NCI-H526 treated with DMSO at 0.1 percent for 48 hours (cell line): ENCODE results near the gene TRAF2.

Experiments
- DNase-seq: peaks from one replicate; lab custom pipeline; 2025; lab: John Stamatoyannopoulos, UW

TRAF2 gene

DNA sequence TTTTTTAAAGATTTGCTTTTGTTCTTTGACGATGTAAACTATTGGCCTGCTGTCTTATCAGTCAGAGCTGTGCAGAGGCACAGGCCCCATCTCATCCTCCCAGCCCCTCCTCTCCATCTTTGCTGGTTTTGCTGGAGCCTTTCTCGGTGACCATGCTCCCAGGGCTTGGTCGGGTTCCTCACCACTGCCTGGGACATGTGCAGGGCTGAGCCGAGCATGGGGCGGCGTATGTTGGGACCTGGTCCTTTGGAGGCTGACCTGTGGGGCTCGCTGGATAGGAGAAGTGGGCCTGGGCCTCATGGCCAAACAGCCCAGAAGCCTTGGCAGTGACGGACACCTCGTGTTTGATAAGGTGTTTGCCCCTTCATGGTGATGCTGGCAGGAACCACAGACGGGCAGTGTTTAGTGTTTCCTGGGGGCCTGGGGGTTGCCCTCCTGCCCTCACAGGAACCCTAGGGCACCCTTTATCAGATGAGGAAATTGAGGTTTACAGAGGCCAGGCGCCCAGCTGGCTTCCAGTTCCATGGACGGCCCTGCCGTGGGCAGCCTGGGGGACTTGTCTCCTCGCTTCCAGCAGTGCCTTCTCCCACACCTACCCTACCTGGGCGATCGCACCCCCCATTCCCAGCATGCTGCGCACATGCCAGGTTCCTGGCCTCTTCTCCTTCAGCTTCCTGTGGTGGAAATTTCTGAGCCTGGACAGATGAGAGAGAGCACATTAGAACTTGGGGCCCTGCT lies 27.6 kb downstream of the TRAF2 start:
- DNase-seq = no peak

DNA sequence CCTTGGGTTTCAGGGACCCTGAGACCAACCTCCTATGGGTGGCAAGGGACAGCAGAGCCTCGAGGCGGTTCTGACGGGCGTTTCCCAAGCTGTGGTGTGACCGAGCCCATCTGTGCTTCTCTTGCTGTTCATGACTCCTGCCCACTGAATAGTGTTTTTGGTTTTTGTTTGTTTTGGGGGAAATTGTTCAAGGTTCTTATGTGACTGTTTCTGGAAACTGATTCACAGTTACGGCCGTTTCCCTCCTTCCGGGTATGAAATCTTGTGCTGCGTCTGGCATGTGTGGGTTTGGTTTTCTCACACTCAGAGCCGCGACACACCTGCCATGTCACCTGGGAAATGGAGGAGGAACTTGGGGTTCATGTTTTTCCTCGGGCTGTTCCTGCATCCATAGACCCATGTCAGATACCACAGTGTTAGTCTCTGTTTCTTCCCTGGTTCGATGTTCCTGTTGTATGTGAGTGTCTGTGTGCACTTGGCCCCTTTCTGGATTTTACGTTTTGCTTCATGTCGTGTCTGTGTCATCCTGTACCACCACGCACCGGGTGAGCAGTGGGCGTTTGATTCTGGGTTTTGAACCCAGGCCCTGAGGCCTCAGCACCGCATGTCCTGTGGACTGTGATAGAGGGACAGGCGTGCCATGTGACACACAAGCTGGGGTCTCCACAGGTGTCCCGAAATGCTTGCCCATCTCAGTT lies 29.5 kb downstream of the TRAF2 start:
- DNase-seq = no peak

DNA sequence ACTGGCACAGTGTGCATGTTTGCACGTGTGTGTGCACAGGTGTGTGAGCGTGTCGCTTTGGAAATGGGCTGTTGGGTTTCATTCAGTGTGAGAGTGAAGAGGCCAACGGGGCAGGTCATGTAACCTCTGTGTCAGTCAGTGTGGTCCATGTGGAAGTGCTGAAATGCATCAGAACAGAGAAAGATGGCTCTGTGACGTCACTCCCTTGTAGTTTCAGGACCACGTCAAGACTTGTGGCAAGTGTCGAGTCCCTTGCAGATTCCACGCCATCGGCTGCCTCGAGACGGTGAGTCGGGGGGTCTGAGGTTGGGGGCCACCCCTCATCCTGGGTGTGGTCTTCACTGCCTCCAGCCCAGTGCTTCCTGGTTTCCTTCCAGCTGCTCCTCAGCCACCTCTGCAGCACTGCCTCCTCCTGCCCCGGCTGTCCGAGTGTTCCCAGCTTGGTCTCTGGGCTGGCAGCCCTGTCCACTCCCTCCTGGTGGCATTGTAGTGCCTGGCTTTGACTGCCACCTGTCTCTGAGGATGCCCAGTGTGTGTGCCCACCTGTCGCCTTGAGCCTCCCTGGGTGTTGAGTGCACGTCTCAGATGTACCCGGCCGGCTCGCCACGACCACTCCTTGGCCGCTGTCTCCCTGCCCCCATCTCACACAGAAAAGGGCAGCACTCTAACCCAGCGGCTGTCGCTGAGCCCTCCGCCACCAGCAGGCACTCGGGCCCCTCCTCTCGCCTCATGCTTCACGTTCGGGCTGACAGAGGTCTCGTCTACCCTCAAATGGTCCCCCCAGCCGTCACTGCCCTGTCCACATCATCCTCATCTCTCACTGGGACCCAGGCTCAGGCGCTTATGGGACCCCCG lies 30.2 kb downstream of the TRAF2 start:
- no peak for DNase-seq

DNA sequence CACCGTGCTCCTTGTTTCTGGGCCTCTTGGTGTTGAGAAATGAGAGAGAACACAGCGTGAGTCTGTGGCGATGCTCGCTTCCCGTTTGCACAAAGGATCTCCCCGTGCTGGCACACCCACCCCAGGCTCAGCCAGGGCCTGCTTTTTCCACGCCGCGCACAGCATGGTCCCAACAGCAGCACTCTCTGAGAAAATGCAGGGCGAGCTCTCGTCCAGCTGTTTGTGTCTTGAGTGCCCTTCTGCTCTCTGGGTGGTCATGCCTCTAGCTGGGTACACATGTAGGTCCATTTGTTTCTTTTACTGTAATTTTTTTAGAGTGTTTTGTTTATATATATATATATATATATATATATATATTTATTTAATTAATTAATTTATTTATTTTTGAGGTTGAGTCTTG lies 31.6 kb downstream of the TRAF2 start:
- DNase-seq = no peak

DNA sequence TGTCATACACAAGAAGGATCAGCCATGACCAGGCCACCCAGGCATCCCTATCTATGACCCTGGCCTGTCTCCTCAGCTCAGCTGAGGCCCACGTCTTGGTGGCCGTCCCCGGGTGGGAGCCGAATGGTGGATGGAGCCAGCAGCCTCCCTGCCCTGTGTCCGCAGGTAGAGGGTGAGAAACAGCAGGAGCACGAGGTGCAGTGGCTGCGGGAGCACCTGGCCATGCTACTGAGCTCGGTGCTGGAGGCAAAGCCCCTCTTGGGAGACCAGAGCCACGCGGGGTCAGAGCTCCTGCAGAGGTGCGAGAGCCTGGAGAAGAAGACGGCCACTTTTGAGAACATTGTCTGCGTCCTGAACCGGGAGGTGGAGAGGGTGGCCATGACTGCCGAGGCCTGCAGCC lies 33.8 kb downstream of the TRAF2 start:
- DNase-seq = no peak

DNA sequence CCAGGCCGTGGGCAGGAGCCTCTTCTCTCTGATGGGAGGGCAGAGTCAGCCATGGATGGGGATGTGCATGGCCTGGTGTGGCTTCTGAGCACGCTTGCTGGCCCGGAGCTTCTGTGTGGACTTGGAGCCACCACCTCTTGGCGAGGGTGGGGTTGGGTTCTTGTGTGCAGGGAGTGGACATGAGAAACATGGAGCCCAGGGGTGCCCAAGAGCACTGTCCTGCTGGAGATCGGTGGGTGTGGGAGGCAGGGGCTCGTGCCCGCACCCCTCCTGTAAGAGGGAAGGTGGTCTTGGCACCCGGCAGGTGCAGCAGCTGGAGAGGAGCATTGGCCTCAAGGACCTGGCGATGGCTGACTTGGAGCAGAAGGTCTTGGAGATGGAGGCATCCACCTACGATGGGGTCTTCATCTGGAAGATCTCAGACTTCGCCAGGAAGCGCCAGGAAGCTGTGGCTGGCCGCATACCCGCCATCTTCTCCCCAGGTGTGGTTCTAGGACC lies 34.5 kb downstream of the TRAF2 start:
- no peak for DNase-seq

DNA sequence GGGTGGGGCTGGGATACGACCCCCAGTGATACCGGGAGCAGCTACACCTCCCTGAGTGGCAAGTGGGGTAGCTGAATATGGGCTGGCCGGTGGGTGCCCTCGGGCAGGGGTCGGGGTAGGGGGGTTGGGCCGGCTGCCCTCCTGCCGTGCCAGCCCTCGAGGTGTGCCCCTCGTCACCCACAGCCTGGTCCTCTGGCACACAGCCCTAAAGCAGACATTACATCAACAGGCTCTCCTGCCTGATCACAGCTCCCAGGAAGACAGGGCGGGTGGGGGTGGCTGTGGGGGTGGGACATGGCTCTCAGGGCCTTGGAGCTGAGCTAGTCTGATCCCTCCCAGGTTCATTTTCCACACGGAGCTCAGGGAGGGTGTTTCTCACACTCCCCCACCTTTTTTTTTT lies 35.0 kb downstream of the TRAF2 start:
- no peak for DNase-seq

DNA sequence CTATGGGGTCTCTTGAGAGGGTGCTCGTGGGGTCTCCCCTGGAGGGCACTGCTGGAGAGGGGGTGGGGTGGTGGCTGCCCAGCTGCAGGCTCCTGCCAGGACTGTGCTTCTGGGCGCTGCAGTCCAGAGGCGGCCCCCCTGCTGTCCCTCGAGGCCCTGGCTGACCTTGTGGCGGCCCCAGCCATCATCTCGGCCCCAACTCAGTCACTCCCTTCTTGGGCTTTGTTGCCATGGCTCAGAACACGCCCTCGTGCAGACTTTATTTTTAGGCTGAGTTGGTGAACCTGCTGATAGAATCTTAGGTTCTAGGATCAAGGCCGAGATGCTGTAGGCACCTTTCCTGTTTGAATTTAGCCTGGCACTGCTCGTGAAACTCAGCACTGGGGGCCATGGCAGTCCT lies 35.4 kb downstream of the TRAF2 start:
- no peak for DNase-seq

DNA sequence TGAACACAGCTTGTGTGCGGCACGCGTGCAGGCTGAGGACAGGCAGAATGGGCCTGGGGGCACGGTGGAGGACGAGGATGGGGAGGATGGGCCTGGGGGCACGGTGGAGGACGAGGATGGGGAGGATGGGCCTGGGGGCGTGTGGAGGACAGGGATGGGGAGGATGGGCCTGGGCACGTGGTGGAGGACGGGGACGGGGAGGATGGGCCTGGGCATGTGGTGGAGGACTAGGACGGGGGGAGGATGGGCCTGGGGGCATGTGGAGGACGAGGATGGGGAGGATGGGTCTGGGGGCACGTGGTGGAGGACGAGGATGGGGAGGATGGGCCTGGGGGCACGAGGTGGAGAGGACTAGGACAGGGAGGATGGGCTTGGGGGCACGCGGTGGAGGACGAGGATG lies 36.2 kb downstream of the TRAF2 start:
- DNase-seq = no peak

DNA sequence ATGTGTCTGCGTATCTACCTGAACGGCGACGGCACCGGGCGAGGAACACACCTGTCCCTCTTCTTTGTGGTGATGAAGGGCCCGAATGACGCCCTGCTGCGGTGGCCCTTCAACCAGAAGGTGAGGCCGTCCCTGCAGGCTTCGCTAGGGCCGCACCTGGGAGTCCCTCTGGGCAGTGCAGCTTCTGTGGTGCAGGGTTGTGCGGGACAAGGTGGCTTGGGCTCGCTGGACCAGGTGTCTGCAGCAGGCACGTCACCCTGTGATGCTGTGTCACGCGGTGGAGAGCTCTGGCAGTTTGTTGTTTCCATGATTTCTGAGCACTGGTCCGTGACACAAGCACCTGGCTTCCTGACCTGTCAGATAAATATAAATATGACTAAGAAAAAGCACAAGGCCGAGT lies 37.6 kb downstream of the TRAF2 start:
- peak; percentile 63 for DNase-seq

DNA sequence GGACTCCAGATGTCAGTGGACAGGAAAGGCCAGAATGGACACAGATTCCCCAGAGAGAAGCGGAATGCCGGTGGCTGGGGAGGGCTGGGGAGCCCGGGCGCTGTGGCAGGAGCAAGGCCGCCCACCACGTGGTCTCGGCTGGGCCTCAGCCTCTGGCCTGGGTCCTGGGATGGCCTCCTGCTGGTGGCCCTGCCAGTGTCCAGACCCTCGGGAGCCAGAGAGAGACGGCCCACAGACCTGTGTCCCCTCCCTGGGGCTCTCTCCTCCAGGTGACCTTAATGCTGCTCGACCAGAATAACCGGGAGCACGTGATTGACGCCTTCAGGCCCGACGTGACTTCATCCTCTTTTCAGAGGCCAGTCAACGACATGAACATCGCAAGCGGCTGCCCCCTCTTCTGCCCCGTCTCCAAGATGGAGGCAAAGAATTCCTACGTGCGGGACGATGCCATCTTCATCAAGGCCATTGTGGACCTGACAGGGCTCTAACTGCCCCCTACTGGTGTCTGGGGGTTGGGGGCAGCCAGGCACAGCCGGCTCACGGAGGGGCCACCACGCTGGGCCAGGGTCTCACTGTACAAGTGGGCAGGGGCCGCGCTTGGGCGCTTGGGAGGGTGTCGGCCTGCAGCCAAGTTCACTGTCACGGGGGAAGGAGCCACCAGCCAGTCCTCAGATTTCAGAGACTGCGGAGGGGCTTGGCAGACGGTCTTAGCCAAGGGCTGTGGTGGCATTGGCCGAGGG lies 39.3 kb downstream of the TRAF2 start:
- no peak for DNase-seq

DNA sequence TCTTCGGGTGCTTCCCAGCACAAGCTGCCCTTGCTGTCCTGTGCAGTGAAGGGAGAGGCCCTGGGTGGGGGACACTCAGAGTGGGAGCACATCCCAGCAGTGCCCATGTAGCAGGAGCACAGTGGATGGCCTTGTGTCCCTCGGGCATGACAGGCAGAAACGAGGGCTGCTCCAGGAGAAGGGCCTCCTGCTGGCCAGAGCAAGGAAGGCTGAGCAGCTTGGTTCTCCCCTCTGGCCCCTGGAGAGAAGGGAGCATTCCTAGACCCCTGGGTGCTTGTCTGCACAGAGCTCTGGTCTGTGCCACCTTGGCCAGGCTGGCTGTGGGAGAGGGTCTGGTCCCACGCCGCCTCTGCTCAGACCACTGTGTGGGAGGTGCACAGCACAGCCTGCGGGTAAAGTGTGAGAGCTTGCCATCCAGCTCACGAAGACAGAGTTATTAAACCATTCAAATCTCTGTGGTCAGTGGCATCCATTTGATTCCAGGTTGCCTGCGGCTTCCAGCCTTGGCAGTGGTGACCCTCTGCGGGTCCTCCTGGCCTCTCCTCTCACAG lies 39.9 kb downstream of the TRAF2 start:
- no peak for DNase-seq

DNA sequence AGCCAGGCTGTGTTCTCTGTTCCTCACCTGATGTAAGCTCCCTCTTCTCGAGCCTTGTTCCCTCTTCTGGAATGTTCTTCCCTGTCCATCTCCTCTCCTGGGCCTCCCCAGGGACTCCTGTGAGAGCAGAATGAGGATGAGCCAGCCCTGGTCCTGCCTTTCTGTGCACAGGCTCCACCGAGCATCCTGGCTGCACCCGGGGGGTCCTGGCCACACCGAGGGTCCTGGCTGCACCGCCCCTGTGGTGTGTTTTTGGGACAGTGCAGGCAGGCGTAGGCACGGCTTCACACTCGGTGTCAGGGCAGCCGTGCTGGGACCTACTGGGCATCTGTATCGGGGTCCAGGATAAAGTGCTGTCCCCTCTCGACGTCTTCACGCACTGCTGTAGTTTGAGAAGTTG lies 40.4 kb downstream of the TRAF2 start:
- DNase-seq = no peak

DNA sequence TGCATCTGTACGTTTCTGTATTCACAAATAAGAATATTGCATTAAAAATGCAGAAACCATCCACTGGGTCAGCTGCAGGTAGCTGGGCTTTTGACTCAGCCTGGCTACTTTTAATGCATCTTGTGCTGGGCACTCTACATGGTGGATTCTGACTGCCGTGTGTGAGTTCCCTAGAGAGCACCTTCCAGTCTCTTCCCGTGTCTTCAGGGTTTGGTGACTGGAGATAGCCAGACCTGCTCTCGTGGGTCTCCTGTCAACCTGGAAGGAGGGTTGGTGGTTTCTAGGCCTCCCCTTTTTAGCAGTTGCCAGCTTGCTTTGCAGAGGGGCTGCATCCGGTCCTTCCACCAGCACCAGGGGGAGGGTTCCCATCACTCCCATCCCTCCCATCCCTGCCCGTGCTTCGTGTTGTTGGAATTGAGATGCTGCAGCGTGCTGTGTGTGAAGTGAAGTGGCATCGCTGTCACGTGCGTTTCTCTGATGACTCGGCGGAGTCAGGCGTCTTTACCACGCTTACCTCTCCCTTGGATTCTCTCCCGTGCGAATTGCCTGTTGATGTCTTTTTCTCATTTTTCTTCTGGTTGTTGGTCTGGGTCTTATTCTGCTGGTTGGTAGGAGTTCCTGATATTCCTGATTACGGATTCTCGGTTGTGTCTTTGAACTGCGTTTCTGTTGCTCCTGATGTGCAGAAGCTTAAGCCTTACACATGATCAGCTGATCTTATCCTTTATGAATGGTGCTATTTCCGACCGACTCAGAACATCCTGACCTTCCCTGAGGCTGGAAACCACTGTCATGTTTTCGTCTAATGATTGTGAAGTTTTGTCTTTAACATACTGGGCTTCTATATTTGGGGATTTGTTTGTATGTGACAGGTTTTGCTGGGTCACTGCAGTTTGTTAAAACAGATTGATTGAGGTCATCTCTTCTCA lies 41.3 kb downstream of the TRAF2 start:
- no peak for DNase-seq

DNA sequence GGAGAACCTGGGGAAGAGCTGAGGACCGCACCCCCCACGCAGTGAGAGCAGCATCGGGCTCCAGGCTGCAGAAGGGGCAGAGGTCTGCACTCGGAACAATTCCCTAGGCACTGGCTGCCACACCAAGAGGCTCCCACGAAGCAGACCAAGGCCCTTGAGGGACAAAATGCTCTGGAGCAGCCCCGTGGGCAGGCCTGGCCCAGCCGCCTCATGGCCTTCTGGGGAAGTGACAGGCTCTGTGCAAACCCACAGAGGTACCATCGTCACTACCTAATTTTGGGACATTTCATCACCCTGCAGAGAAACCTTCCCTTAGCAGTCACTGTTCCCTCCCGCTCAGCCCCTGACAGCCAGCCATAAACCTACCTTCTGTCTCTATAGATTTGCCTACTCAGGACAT lies 42.3 kb downstream of the TRAF2 start:
- DNase-seq = no peak

DNA sequence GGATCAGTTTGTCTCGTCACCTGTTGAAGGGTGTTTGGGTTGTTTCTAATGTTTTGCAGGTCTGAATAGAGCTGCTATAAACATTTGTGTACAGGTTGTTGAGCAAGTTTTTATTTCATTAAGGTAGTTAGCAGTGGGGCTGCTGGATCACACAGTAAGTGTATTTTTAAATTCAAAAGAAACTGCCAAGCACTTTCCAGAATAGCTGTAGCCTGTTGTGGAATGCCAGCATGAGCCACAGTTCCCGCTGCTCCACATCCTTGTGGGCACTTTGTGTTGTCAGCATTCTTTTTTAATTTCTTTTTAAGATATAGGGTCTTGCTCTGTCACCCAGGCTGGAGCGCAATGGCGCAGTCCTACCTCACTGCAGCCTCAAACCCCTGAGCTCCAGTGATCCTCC lies 43.7 kb downstream of the TRAF2 start:
- DNase-seq = no peak

DNA sequence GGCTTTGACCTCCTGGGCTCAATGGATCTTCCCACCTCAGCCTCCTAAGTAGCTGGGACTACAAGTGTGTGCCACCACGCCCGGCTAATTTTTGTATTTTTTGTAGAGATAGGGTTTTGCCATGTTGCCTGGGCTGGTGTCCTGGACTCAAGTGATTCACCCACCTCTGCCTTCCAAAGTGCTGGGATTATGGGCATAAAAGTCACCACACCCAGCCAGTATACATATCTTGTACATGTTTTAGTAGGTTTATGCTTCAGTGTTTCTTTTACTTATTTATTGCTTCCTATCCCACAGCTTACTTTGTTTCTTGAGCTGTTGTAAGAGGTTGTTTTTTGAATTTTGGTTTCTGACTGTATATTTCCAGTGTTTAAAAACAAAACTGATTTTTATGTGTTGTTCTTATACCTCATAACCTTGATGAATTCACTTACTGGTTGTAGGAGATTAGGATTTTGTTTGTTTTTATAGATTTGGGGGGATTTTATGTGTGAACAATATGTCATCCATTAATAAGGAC lies 45.4 kb downstream of the TRAF2 start:
- DNase-seq = no peak

DNA sequence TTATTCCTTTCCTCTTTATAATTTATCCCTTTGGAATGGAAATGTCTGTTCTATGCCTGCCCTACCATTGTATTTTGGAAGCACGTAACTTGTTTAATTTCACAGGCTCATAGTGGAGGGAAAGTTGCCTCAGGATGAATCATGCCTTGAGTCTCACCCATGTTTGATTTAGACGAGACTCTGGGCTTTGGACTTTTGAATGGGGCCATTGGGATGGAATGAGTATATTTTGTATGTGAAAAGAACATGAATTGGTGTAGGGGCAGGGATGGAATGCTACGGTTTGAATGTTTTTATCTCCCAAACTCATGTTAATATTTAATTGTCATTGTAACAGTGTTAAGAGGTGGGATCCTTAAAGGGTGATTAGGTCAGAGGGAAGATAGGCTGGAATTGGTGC lies 48.0 kb downstream of the TRAF2 start:
- no peak for DNase-seq

DNA sequence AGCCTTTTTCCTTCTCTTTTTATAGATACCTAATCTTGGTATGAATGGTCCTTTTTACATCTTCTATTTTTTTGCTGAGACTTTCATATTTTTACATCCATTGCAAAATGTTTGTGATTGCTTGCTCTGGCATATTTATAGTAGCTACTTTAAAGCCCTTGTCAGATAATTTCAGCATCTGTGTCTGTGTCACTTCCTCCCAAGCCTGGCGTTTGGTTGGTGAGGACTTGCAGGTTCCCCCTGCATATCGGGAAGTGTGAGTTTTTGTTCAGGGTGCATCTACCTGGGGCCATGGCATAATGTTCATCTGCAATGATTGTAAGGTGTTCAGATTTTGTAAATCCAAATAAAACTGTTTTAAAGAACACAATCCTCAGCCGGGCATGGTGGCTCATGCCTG lies 49.3 kb downstream of the TRAF2 start:
- no peak for DNase-seq

DNA sequence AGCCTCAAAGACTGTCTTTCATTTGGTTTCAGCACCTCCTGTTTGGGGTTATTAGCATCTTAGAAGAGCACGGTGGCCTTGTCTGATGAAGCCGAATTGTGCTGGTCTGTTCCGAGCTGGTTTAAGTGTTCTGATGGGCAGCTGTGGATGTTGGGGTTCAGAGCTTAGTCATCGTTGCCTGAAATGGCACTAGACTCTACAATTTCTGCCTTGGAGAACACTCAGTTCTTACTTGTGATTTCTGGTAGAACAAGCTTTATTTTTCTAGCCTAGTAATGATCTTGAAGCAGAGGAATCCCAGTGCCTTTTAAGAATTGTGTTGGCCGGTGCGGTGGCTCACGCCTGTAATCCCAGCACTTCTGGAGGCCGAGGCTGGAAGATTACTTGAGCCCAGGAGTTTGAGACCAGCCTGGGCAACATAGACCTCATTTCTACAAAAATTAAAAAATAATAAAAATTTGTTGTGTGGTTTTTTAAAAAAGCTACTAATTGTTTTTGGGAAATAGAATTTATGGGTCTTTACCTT lies 50.4 kb downstream of the TRAF2 start:
- no peak for DNase-seq
